Heart left ventricle (tissue), 16 donors: ENCODE results near the gene KIF1C. TPM values are rescaled to one million over a fixed set of nuclear protein-coding genes. Genes with fewer than 3 reads are reported as not detected.

Experiments
- ATAC-seq, 4 donors: fragments of 200-7000 bp; cut with Tn5 transposase; one replicate each; pipeline ENCODE4 v1.9.1; 2020 to 2022; ENCODE audit warnings: moderate library complexity in 4 of 4, mild to moderate bottlenecking in 3 of 4, moderate number of reproducible peaks in 1 of 4
- DNase-seq, 5 donors: peaks; one replicate each; pipeline ENCODE4 v3.0.0-alpha.2; 2020
- H3K27ac ChIP-seq, 12 donors: fragments of 200-600 bp; sonication (generic) in 4 of 12; one replicate each; pipeline versions ENCODE4 v1.5.0 to v1.8.0; 2016 to 2022; ENCODE audit warnings: mild to moderate bottlenecking in 2 of 12
- H3K27me3 ChIP-seq, 9 donors: fragments of 200-600 bp; sonication (generic) in 2 of 9; one replicate each; pipeline versions ENCODE4 v1.5.1 to v1.8.0; 2016 to 2022; ENCODE audit warnings: mild to moderate bottlenecking in 3 of 9
- H3K36me3 ChIP-seq, 9 donors: fragments of 200-600 bp; sonication (generic) in 2 of 9; one replicate each; pipeline versions ENCODE4 v1.5.0 to v1.8.0; 2018 to 2022; ENCODE audit warnings: mild to moderate bottlenecking in 2 of 9
- H3K4me1 ChIP-seq, 12 donors: fragments of 200-600 bp; sonication (generic) in 4 of 12; one replicate each; pipeline versions ENCODE4 v1.5.0 to v1.8.0; 2016 to 2022; ENCODE audit warnings: mild to moderate bottlenecking in 3 of 12
- H3K4me3 ChIP-seq, 12 donors: fragments of 200-600 bp; sonication (generic) in 4 of 12; one replicate each; pipeline versions ENCODE4 v1.5.0 to v1.8.0; 2017 to 2022; ENCODE audit warnings: mild to moderate bottlenecking in 9 of 12, moderate library complexity in 4 of 12
- H3K9me3 ChIP-seq, 12 donors: fragments of 200-600 bp; sonication (generic) in 4 of 12; one replicate each; pipeline versions ENCODE4 v1.5.0 to v1.8.0; 2016 to 2022; ENCODE audit warnings: mild to moderate bottlenecking in 1 of 12
- CTCF ChIP-seq, 12 donors: fragments of 200-600 bp; sonication (generic) in 4 of 12; IDR thresholded peaks; one replicate each; pipeline versions ENCODE4 v1.5.0 to v1.8.0; 2018 to 2022; ENCODE audit warnings: antibody characterized with exemption in 12 of 12, mild to moderate bottlenecking in 5 of 12
- POLR2A ChIP-seq, 2 donors: fragments of 450-650 bp; IDR thresholded peaks; one replicate each; pipeline ENCODE4 v1.6.1; 2017; ENCODE audit warnings: antibody characterized with exemption in 2 of 2, mild to moderate bottlenecking in 2 of 2, moderate library complexity in 2 of 2
- WGBS, 4 donors: extraction: QIAGEN DNeasy Blood & Tissue Kit in 2 of 4; methylation state at CpG; one replicate each; pipeline versions ENCODE4 v1.1.5 to v1.1.7; 2013 to 2018; 5-methylcytosine and 5-hydroxymethylcytosine counted together
- intact Hi-C, 10 donors: fragments of 100-400 bp; cut with DNase I; formaldehyde crosslinking; loops; one replicate each; pipeline versions ENCODE4 v1.11.1 to v1.14.2; 2022
- polyA plus RNA-seq, 2 donors: library from polyadenylated mRNA; stranded (reverse); fragments of 200-250 nt; gene quantifications; one replicate each; pipeline ENCODE4 v1.2.3, GENCODE V29; 2013
- total RNA-seq, 9 donors: library from RNA; depleted of rRNA in 2 of 9; stranded (reverse); fragments of >200 nt in 2 of 9; fragmentation: NEBNext Ultra II Directional in 3 of 9; extraction: Animal tissue kit (Norgen Biotek cat#: 25700) in 3 of 9; gene quantifications; one replicate each; pipeline versions ENCODE4 v1.1.0 to v1.2.4, GENCODE V29; 2016 to 2023
- donor health status: ischemic (EF 13 %, LVEDD 7.1; RV severe dilation, severe dysfunction).
- donor health status: healthy with polysubstance abuse.
- donor health status: DM: no; HTN: yes; CAD: no.
- donor health status: DM: no; HTN: no; CAD: no.
- donor health status: ischemic (EF 25% LVEDD 6.9; RV normal size, moderate dysfunction).
- donor health status: ischemic (EF 25% LVEDD 5.7; RV mildly dilated, moderate dysfunction).
- donor health status: healthy.
- donor health status: DM: yes; HTN: yes; CAD: no.
- donor health status: ischemic (EF 35%, LVEDD 5.7; RV mildly dilated, moderate dysfunction).
- donor health status: nonischemic (EF 11% LVEDD 7.7; RV severe dilation, severe dysfunction).
- donor health status: DM: yes; HTN: yes; CAD: no.
- donor health status: PGD.
- donor health status: ischemic (EF 29% LVEDD 5.4; RV normal size, mild dysfunction).
- donor health status: nonischemic (EF 23%, LVEDD 6.1; RV moderate dilation, normal function).

Gene KIF1C
- total and polyA plus RNA-seq, 11 donors: 210 to 868 (median 526) TPM

- Histone ChIP-seq H3K4me1 (peaks cover 0 to 12% (median 8%) of the 10 kb centered on the region in 12 donors), H3K27me3 (no peaks in the 10 kb centered on the region), H3K36me3 (no peaks in the 10 kb centered on the region), H3K27ac (peak overlapping the region in 5 of 12 donors; percentile 59 to 78 (median 73)), H3K9me3 (no peaks in the 10 kb centered on the region), H3K4me3 (no peak overlapping the region)
- no peak for ATAC-seq
- WGBS, 4 donors: 69 to 80% (median 73%) methylated on average over 9 of the region's 9 CpGs
- intact Hi-C loops: no loop called here
- TF ChIP-seq CTCF (IDR thresholded peaks at IDR 0.05) (no peak), POLR2A (IDR thresholded peaks at IDR 0.05) (no peak)
- DNase-seq: no peak
Observed at GRCh38 chr17:5050278-5050677, 52.5 kb downstream of the KIF1C start.

- Histone ChIP-seq H3K27me3 (peaks cover 0 to 3% (median 0%) of the 10 kb centered on the region in 9 donors), H3K4me1 (no peaks in the 10 kb centered on the region), H3K9me3 (no peaks in the 10 kb centered on the region), H3K27ac (no peak overlapping the region), H3K4me3 (no peak overlapping the region), H3K36me3 (no peaks in the 10 kb centered on the region)
- intact Hi-C loops: no loop called here
- no peak for ATAC-seq
- DNase-seq: no peak
- no peak for TF ChIP-seq CTCF (IDR thresholded peaks at IDR 0.05)
- no peak for TF ChIP-seq POLR2A (IDR thresholded peaks at IDR 0.05)
- WGBS, 4 donors: 88 to 93% (median 91%) methylated on average over 9 to 10 of the region's 10 CpGs
Observed at GRCh38 chr17:5055543-5055942, 57.8 kb downstream of the KIF1C start.

- Histone ChIP-seq H3K27me3 (no peaks in the 10 kb centered on the region), H3K36me3 (no peaks in the 10 kb centered on the region), H3K9me3 (no peaks in the 10 kb centered on the region), H3K4me1 (no peaks in the 10 kb centered on the region), H3K4me3 (no peak overlapping the region), H3K27ac (no peak overlapping the region)
- TF ChIP-seq CTCF (IDR thresholded peaks at IDR 0.05): no peak
- no peak for TF ChIP-seq POLR2A (IDR thresholded peaks at IDR 0.05)
- 59 to 68% (median 64%) methylated on average over 1 of the region's 1 CpG for WGBS, 4 donors
- no peak for ATAC-seq
- DNase-seq: no peak
- intact Hi-C loops: loop anchor here in 2 of 10 donors (5.0 to 10.0 kb wide), 2 partner anchors 33 to 160 kb away; partner anchors contain the start of gene CHRNE (in 2 of the 2)
Observed at GRCh38 chr17:5065227-5065744, 67.5 kb downstream of the KIF1C start.

- Histone ChIP-seq H3K36me3 (no peaks in the 10 kb centered on the region), H3K9me3 (no peaks in the 10 kb centered on the region), H3K27me3 (no peaks in the 10 kb centered on the region), H3K4me3 (no peak overlapping the region), H3K27ac (no peak overlapping the region), H3K4me1 (no peaks in the 10 kb centered on the region)
- TF ChIP-seq POLR2A (IDR thresholded peaks at IDR 0.05): no peak
- no peak for TF ChIP-seq CTCF (IDR thresholded peaks at IDR 0.05)
- DNase-seq (no peak), ATAC-seq (no peak)
- WGBS, 4 donors: 84 to 94% (median 89%) methylated on average over 3 of the region's 3 CpGs
- intact Hi-C loops: loop anchor here in 2 of 10 donors (5.0 to 10.0 kb wide), 2 partner anchors 36 to 163 kb away; partner anchors contain the start of gene CHRNE (in 2 of the 2)
Observed at GRCh38 chr17:5068236-5068635, 70.5 kb downstream of the KIF1C start.
